BLaER1 (cell line): Measurements from ENCODE around the gene RMDN3.

ENCODE experiments used
- H3K27ac ChIP-seq: shearing (Covaris generic); formaldehyde crosslinking; 2 replicates; pipeline ENCODE4 v1.8.1; 2022
- H3K27me3 ChIP-seq: shearing (Covaris generic); formaldehyde crosslinking; 2 replicates; pipeline ENCODE4 v1.8.1; 2022
- H3K36me3 ChIP-seq: shearing (Covaris generic); formaldehyde crosslinking; 2 replicates; pipeline ENCODE4 v1.8.1; 2022
- H3K4me1 ChIP-seq: shearing (Covaris generic); formaldehyde crosslinking; 2 replicates; pipeline ENCODE4 v1.8.1; 2022
- H3K4me2 ChIP-seq: shearing (Covaris generic); formaldehyde crosslinking; 2 replicates; pipeline ENCODE4 v1.8.1; 2022
- H3K4me3 ChIP-seq: shearing (Covaris generic); formaldehyde crosslinking; 2 replicates; pipeline ENCODE4 v1.8.1; 2022
- H3K9ac ChIP-seq: shearing (Covaris generic); formaldehyde crosslinking; 2 replicates; pipeline ENCODE4 v1.8.1; 2022
- H3K9me3 ChIP-seq: shearing (Covaris generic); formaldehyde crosslinking; 2 replicates; pipeline ENCODE4 v1.8.1; 2022
- H4K20me1 ChIP-seq: shearing (Covaris generic); formaldehyde crosslinking; 2 replicates; pipeline ENCODE4 v1.8.1; 2022
- Cebpa-rat ChIP-seq: shearing (Covaris generic); IDR thresholded peaks from 2 replicates; pipeline ENCODE4 v1.8.1; 2022

Gene RMDN3

DNA sequence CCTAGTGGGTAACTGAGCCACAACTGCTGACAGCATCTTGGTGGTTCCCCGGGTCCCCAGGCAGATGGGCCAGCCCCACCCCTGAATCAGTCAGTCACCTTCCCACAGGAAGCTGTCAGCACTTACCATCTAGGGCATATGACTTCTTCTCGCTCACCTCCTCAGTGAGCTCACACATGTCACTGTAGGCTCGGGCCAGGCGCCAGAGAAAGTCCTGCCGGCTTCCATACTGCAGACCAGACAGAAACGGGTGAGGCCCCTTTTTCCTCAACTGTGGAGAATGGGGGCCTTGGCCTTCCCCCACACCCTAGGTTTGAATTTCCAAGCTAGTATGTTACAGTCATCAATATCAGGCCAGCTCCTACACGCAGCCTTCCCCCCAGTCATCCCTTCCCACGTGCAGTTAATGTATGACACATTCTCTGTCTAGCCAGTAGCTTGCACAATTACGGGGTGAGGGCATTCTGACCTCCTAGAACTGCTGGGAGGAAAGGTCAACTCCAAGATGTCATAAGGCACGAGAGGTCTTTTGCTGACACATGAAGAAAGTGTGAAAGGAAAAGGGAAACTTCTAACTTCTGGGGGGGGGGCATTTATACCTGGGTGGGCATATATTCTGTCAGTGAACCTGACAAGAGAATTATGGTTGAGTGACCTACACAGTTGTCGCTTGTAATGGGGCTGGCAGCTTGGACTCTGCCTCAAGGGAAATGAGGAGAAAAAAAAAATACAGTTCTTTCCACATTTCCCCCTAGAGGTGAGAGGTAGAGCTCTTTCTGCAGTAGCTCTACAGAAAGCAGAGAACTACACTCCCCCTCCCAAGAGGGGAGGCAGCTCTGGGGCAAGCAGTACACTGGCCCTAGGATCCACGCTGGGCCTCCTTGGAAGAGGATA lies 10.9 kb downstream of the RMDN3 start:
- peak overlapping the region; percentile 14; the same call in 1 of the 2 replicates for H3K27ac ChIP-seq
- no peaks in the 10 kb centered on the region for H3K9me3 ChIP-seq
- TF ChIP-seq Cebpa-rat = no peak
- H3K4me1 ChIP-seq = peaks cover 35% of the 10 kb centered on the region
- no peaks in the 10 kb centered on the region for H3K27me3 ChIP-seq
- peaks cover 90% of the 10 kb centered on the region for H3K36me3 ChIP-seq
- H3K4me2 ChIP-seq = peak overlapping the region; percentile 48
- peak overlapping the region; percentile 12; the same call in 1 of the 2 replicates for H3K9ac ChIP-seq
- no peak overlapping the region for H3K4me3 ChIP-seq
- H4K20me1 ChIP-seq = peaks cover 42% of the 10 kb centered on the region

- Histone ChIP-seq H3K36me3 (peaks cover 90% of the 10 kb centered on the region), H3K4me3 (no peak overlapping the region), H4K20me1 (peaks cover 42% of the 10 kb centered on the region), H3K27ac (0 out of 2 replicates have a peak overlapping the region, but pooled peaks have one; percentile 8), H3K27me3 (no peaks in the 10 kb centered on the region), H3K4me1 (peaks cover 35% of the 10 kb centered on the region), H3K4me2 (peak overlapping the region; percentile 48), H3K9ac (peak overlapping the region; percentile 3; the same call in 1 of the 2 replicates), H3K9me3 (no peaks in the 10 kb centered on the region)
- TF ChIP-seq Cebpa-rat = no peak
Observed at GRCh38 chr15:40743485-40743901, 11.6 kb downstream of the RMDN3 start.

DNA sequence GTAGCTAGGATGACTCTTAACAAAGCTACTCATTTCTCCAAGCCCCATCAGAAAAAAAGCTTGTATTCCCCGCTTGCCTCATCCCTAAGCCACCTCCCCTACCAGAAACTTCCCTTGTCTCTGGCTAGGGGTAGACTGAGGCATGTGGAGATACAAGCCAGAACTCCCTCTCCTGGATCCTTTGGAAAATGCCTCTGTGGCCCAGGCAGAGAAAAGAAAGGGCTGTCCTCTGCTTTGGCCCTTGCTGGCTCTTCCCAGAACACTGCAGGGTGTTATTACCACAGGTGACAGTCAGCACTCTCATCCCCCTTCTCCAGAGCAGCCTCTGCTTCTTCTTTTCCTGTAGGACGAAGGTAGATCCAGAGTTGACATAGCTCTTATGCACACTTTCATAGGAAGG lies 15.2 kb downstream of the RMDN3 start:
- no peak for TF ChIP-seq Cebpa-rat
- peaks cover 36% of the 10 kb centered on the region for H3K4me1 ChIP-seq
- peaks cover 96% of the 10 kb centered on the region for H3K36me3 ChIP-seq
- no peaks in the 10 kb centered on the region for H3K27me3 ChIP-seq
- no peaks in the 10 kb centered on the region for H3K9me3 ChIP-seq
- H3K9ac ChIP-seq = no peak overlapping the region
- H3K4me2 ChIP-seq = no peak overlapping the region
- no peak overlapping the region for H3K27ac ChIP-seq
- peaks cover 13% of the 10 kb centered on the region for H4K20me1 ChIP-seq
- H3K4me3 ChIP-seq = no peak overlapping the region

- H3K27me3 ChIP-seq = no peaks in the 10 kb centered on the region
- peaks cover 5% of the 10 kb centered on the region; the same call in 1 of the 2 replicates for H4K20me1 ChIP-seq
- H3K4me1 ChIP-seq = peaks cover 28% of the 10 kb centered on the region
- no peak overlapping the region for H3K27ac ChIP-seq
- no peak for TF ChIP-seq Cebpa-rat
- H3K9me3 ChIP-seq = no peaks in the 10 kb centered on the region
- H3K4me3 ChIP-seq = no peak overlapping the region
- H3K9ac ChIP-seq = no peak overlapping the region
- H3K4me2 ChIP-seq = no peak overlapping the region
- H3K36me3 ChIP-seq = peaks cover 98% of the 10 kb centered on the region
Observed at GRCh38 chr15:40739047-40739446, 16.0 kb downstream of the RMDN3 start.

DNA sequence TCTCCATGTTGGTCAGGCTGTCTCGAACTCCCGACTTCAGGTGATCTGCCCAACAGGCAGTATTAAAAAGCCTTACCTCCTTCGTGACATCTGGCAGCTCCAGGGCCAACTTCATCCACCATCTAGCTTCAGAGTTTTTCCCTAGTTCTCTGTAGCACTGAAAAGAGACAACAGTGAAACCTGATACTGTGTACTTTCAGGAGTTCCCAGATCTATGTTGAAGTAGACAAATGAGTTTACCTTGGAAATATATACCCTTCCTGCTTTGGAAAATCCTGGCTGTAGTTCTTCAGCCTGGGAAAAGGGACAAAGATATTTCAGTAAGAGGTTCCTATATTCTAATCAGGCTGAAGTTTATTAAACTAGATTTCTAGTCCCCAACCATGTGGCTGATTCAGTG lies 18.0 kb downstream of the RMDN3 start:
- no peak overlapping the region for H3K27ac ChIP-seq
- TF ChIP-seq Cebpa-rat = no peak
- H3K9ac ChIP-seq = no peak overlapping the region
- no peak overlapping the region for H3K4me2 ChIP-seq
- no peaks in the 10 kb centered on the region for H4K20me1 ChIP-seq
- peaks cover 17% of the 10 kb centered on the region for H3K4me1 ChIP-seq
- H3K36me3 ChIP-seq = peaks cover 100% of the 10 kb centered on the region
- no peak overlapping the region for H3K4me3 ChIP-seq
- no peaks in the 10 kb centered on the region for H3K27me3 ChIP-seq
- no peaks in the 10 kb centered on the region for H3K9me3 ChIP-seq

- Histone ChIP-seq H3K4me1 (peaks cover 17% of the 10 kb centered on the region), H3K4me2 (peak overlapping the region; percentile 32; the same call in 1 of the 2 replicates), H4K20me1 (no peaks in the 10 kb centered on the region), H3K4me3 (no peak overlapping the region), H3K9me3 (no peaks in the 10 kb centered on the region), H3K9ac (no peak overlapping the region), H3K27ac (no peak overlapping the region), H3K36me3 (peaks cover 100% of the 10 kb centered on the region), H3K27me3 (no peaks in the 10 kb centered on the region)
- no peak for TF ChIP-seq Cebpa-rat
Observed at GRCh38 chr15:40736575-40736974, 18.5 kb downstream of the RMDN3 start.

GRCh38 chr15:40731034-40731433 lies 24.0 kb downstream of the RMDN3 start:
- H3K4me2 ChIP-seq = no peak overlapping the region
- no peaks in the 10 kb centered on the region for H3K9me3 ChIP-seq
- H3K36me3 ChIP-seq = peaks cover 90% of the 10 kb centered on the region
- H4K20me1 ChIP-seq = no peaks in the 10 kb centered on the region
- TF ChIP-seq Cebpa-rat = no peak
- H3K27ac ChIP-seq = no peak overlapping the region
- H3K9ac ChIP-seq = no peak overlapping the region
- H3K4me3 ChIP-seq = no peak overlapping the region
- H3K27me3 ChIP-seq = no peaks in the 10 kb centered on the region
- peaks cover 9% of the 10 kb centered on the region for H3K4me1 ChIP-seq

DNA sequence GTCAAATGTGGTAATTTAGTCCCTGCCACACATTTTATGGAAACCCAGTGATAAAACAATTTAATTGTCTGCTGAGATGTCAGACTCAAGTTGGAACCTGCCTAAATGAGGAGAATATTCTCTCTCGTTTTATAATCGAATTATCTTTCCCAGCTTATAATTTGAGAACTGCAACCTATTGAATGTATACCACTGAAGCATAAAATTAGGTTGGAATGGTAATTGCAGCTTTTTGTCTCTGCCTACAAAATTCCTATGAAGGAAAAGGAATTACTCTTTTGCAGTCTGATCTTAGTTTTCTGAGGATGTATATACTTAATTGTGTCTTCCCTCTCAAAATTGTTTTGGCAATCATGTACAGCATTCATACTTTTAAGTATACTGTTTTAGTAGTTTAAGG lies 31.1 kb downstream of the RMDN3 start:
- Histone ChIP-seq H4K20me1 (no peaks in the 10 kb centered on the region), H3K36me3 (peaks cover 74% of the 10 kb centered on the region), H3K27ac (no peak overlapping the region), H3K4me3 (no peak overlapping the region), H3K4me1 (no peaks in the 10 kb centered on the region), H3K27me3 (no peaks in the 10 kb centered on the region), H3K9ac (no peak overlapping the region), H3K4me2 (no peak overlapping the region), H3K9me3 (no peaks in the 10 kb centered on the region)
- no peak for TF ChIP-seq Cebpa-rat

DNA sequence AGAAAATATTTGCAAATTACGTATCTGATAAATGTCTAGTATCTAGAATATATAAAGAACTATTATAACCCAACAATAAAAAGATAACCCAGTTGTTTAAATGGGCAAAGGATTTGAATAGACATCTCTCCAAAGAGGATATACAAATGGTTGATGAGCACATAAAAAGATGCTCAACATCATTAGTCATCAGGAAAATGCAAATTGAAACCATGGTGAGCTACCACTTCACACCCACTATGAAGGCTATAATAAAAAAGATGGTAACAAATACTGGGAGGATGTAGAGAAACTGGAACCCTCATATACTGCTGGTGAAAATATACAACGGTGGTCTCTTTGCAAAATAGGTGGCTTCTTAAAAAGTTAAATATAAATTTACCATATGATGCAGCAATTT lies 32.1 kb downstream of the RMDN3 start:
- Histone ChIP-seq H3K9me3 (no peaks in the 10 kb centered on the region), H3K36me3 (peaks cover 74% of the 10 kb centered on the region), H3K27me3 (no peaks in the 10 kb centered on the region), H3K4me1 (no peaks in the 10 kb centered on the region), H4K20me1 (no peaks in the 10 kb centered on the region), H3K4me3 (no peak overlapping the region), H3K9ac (no peak overlapping the region), H3K4me2 (no peak overlapping the region), H3K27ac (no peak overlapping the region)
- TF ChIP-seq Cebpa-rat = no peak

GRCh38 chr15:40722354-40722753 lies 32.7 kb downstream of the RMDN3 start:
- H3K27ac ChIP-seq = no peak overlapping the region
- peaks cover 74% of the 10 kb centered on the region for H3K36me3 ChIP-seq
- TF ChIP-seq Cebpa-rat = no peak
- H3K27me3 ChIP-seq = no peaks in the 10 kb centered on the region
- no peaks in the 10 kb centered on the region for H3K4me1 ChIP-seq
- H3K4me3 ChIP-seq = no peak overlapping the region
- no peak overlapping the region for H3K4me2 ChIP-seq
- H3K9ac ChIP-seq = no peak overlapping the region
- H4K20me1 ChIP-seq = no peaks in the 10 kb centered on the region
- H3K9me3 ChIP-seq = no peaks in the 10 kb centered on the region
